ENCODE measurements around the gene TRIM9. TPM values are rescaled to one million over a fixed set of nuclear protein-coding genes. Genes with fewer than 3 reads are reported as not detected.
"Not testable (repeated sequence)": the region's sequence is repeated elsewhere in the genome, so short reads cannot be mapped to it uniquely, and the experiment has no call there.

Gene TRIM9
- total RNA-seq, 4 donors from 2014 or later: 1.1 to 4.8 (median 2.8) TPM

- ATAC-seq (ENCODE audit: low FRiP score): peak; percentile 91
- peak; percentile 40 for DNase-seq (ENCODE audit: low spot score)
- TF ChIP-seq CTCF (IDR thresholded peaks at IDR 0.05): no peak
Observed at GRCh38 chr14:50943943-50944646, 150.8 kb downstream of the TRIM9 start, which contains the start of gene PYGL. Gene PYGL, minus strand, starts transcription at chr14:50944483. Its CDS starts 80 bp downstream, at chr14:50944403.

DNA sequence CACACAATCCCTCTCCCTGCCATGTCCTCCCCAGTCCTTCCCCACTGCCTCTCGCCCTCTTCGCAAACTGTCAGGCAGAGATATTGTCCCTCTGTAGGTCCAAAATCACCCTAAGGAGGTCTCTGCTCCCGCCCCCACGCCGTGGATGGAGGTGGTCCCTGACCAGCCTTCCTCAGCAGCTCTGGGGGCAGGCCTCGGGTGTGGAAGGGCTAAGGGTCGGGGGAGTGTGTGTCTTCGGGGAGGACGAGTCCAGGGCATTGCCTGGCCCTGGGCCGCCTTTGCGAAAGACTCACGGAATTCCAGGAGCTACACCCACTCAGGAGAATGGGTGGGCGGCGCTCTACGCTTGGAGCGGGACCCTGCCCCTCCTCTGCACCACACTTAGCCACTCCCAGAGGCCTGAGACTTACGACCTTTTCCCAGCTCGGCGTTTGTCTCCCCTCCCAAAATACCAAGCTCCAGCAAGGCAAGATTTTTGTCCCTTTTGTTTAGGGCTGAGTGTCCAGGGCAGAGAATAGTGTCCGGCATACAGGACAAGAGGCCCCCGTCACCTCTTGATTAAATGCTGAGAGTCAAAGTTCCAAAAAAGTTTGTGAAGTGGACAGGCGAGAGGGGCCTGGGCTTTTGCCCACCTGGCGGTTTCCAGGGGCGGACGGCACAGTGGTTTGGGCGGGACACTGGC lies 151.5 kb downstream of the TRIM9 start:
- DNase-seq (ENCODE audit: low spot score) (peak; percentile 42), ATAC-seq (ENCODE audit: low FRiP score) (peak; percentile 83)

DNA sequence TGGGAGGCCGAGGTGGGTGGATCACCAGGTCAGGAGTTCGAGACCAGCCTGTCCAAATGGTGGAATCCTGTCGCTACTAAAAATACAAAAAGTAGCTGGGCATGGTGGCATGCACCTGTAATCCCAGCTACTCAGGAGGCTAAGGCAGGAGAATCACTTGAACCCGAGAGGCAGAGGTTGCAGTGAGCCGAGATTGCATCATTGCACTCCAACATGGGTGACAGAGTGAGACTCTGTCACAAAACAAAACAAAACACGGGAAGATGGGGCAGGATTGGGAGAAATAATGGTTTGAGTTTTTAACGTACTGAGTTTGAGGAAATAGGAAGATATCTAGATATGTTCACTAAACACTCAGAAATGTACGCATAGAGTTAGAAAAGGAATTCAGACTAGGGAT lies 153.3 kb downstream of the TRIM9 start:
- ATAC-seq (ENCODE audit: low FRiP score); DNase-seq (ENCODE audit: low spot score): not testable (repeated sequence)

More for the DNA sequence above, 151.5 kb downstream of the TRIM9 start:
- no peak for TF ChIP-seq CTCF (IDR thresholded peaks at IDR 0.05)

DNA sequence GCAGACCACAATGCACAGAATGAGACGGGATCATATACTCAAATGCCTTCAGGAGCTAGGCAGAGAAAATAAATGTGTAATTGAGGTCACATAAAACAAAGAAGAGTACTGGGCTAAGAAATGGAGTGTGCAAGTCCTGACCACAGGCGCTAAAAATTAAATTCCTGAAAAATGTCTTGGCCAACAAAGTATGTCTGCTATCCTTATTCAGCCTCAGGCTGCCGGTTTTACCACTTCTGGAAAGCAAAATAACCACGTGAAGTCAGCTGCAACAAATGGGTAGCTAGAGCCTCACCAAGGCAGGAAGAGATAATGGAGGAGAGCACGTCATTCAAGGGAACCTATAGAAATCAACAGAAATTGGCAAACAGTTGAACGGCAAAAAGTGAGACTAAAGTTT lies 153.8 kb downstream of the TRIM9 start:
- ATAC-seq (ENCODE audit: low FRiP score) (no peak), DNase-seq (ENCODE audit: low spot score) (no peak)
- TF ChIP-seq CTCF (IDR thresholded peaks at IDR 0.05): no peak

- no peak for TF ChIP-seq CTCF (IDR thresholded peaks at IDR 0.05)
- DNase-seq (ENCODE audit: low spot score): no peak
- ATAC-seq (ENCODE audit: low FRiP score): no peak
Observed at GRCh38 chr14:50937800-50938199, 157.1 kb downstream of the TRIM9 start.

- ATAC-seq (ENCODE audit: low FRiP score): peak; percentile 34
- TF ChIP-seq CTCF (IDR thresholded peaks at IDR 0.05): no peak
- DNase-seq (ENCODE audit: low spot score): no peak
Observed at GRCh38 chr14:50937325-50937724, 157.6 kb downstream of the TRIM9 start.

DNA sequence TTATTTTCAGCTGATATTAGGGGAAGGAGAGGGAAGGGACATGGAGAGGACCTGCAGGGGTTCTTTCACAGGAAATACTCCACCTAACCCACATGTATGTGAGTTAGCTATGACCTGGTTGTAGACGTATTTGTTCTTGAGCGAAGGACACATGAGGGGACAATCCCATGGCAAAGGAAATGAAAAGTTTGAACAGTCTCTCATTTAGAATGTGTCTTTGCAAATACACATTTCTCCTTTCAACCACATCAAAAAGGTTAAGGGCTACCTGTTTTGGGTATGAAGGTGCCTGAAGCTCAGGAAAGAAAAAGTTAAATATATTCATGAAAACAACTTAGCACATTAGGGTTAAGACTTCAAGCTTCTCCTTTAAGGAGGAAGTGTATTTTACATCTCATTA lies 158.0 kb downstream of the TRIM9 start:
- DNase-seq (ENCODE audit: low spot score): no peak
- no peak for TF ChIP-seq CTCF (IDR thresholded peaks at IDR 0.05)
- peak; percentile 6 for ATAC-seq (ENCODE audit: low FRiP score)

Measured in omental fat pad (tissue), 4 donors.